GM20000 (cell line): ENCODE results near the gene CETN1.

Experiments used
- DNase-seq: peaks from one replicate; pipeline ENCODE4 v3.0.0; 2012; ENCODE audit warnings: low spot score
- TF ChIP-seq, protein P1 (sequence below): IDR thresholded peaks from 2 replicates; pipeline ENCODE4 v1.5.1; 2012; ENCODE audit warnings: mild to moderate bottlenecking, control low read depth; ENCODE audit errors: extremely low read depth, missing control alignments

CETN1 gene

DNA sequence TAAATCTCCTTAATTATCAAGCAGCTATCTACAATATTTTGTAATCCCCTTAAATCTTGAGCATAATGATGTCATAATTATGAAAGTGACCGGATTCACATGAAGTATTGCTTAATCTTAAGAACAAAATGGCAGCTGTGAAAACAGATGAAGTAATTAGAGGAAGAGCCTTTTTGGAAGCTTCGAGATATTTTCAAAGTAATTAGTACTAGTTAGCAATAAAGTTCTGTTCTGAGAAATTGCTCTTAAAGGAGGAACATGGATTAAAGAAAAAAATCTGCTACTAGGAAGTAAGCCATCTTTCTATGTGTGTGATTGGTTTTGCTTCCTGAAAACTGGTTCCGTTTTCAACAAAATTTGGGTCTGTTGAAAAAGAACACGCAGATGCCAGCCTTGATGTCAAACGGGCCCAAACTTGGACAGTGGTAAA lies 34.9 kb downstream of the CETN1 start:
- DNase-seq, result no peak
- TF ChIP-seq, protein P1, sequence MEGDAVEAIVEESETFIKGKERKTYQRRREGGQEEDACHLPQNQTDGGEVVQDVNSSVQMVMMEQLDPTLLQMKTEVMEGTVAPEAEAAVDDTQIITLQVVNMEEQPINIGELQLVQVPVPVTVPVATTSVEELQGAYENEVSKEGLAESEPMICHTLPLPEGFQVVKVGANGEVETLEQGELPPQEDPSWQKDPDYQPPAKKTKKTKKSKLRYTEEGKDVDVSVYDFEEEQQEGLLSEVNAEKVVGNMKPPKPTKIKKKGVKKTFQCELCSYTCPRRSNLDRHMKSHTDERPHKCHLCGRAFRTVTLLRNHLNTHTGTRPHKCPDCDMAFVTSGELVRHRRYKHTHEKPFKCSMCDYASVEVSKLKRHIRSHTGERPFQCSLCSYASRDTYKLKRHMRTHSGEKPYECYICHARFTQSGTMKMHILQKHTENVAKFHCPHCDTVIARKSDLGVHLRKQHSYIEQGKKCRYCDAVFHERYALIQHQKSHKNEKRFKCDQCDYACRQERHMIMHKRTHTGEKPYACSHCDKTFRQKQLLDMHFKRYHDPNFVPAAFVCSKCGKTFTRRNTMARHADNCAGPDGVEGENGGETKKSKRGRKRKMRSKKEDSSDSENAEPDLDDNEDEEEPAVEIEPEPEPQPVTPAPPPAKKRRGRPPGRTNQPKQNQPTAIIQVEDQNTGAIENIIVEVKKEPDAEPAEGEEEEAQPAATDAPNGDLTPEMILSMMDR, result no peak

GRCh38 chr18:615773-616172 lies 35.6 kb downstream of the CETN1 start:
- TF ChIP-seq, protein P1, result no peak
- no peak for DNase-seq

DNA sequence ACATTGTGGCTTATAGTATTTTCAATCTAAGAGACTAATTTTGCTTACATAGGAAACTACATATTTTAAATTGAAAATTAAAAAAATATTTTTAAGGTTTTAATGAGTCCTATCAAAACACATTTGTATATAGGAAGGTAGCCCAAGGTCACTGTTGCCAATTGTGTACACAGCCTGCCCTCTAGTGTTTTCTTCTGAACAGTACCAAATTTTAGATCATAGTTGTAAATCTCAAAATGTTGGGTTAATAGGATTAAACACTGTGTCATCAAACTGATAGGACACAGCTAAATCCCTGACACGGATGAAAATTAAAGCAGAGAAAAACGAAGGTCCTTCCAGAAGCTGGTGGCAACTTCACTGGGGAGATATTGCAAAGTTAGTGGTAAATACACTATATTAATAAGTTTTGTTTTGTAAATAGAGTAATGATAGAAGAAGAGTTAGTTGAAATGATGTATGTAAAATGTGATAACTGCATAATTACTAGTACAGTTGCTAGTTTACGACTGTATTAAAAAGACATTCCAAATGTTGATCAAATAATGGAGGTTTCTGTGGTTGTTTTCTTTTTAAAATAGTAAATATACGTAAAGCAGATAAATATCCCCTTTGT lies 36.3 kb downstream of the CETN1 start:
- TF ChIP-seq, protein P1, result peak; percentile 30
- DNase-seq, result peak; percentile 40

DNA sequence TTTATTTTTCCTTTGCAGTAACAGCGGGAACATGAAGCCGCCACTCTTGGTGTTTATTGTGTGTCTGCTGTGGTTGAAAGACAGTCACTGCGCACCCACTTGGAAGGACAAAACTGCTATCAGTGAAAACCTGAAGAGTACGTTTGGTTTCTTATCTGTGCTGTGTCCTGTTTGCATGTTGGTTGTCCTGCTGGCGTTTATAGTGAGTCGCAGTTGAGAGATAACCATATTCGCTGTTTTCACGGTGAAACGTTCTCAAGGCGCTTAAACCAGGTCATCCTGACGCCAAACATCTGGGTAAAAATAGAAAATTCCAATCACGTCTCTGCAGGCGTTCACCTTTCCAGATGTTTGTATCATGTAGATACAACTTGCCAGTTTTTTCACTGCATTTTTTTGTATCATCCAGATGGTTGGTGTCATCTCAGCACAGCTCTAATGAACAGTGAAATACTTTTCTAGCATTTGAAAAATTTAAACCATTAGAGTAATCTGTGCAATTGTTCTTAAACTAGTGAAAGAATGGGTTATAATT lies 37.9 kb downstream of the CETN1 start:
- TF ChIP-seq, protein P1, result no peak
- no peak for DNase-seq

GRCh38 chr18:618618-619017 lies 38.4 kb downstream of the CETN1 start:
- DNase-seq, result no peak
- TF ChIP-seq, protein P1, result no peak

DNA sequence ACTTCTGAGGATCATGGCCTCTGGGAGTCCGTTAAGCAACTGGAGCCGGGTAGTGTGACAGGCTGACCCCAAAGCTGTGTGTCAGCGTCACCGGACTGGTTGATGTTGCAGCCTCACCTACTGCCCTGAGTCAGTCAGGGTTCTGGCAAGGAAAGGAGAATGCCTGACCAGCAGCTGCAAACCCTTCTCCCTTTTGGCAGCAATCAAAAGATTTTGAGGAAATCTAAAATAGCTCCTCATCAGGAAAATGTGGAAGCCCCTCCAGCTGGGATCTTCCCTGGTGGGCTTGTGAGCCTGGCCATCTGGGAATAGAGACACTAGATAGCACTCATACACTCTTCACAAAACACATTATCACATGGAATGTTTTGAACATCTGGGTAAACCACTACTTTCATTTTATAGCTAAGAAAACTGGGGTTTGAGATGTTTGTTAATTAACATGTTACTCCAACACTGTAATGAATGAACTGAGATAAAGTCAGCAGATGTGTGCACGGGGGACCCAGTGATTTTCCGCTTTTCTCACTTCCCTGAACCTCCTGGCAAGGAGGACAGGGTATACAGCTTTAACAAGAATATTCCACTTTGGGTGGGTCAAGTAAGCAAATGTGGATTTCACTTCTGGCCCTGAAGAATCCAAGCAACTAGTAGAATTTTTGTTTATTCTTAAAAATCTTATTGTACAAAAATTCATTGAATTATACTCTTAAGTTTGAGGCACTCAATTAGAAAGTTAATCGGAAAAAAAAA lies 41.3 kb downstream of the CETN1 start:
- TF ChIP-seq, protein P1, result no peak
- DNase-seq, result no peak

GRCh38 chr18:622289-622688 lies 42.1 kb downstream of the CETN1 start:
- TF ChIP-seq, protein P1, result no peak
- DNase-seq, result no peak
